Measurements from ENCODE around the gene SPSB1.

Gene SPSB1

DNA sequence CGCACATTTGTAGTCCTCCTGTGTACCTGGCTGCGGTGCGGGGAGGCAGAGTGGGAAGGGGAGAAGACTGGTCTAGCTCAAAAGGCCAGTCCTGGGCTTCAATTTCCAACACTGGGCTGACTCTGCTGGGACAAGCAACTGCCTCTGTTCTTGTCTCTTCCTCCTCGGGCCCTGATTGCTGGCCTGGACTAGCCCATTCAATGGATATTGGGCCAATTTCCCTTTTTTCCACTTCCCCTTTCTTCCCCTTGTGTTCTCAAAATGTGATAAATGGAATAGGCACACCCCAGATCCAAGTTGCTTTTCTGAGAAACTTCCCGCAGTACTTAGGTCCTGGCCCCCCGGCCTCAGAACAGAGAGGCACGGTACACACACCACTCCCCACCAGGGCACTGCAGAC is 48.2 kb downstream of the SPSB1 start:
- no peak for DNase-seq (ENCODE audit: extremely low read depth in 1 of 2, low read depth in 1 of 2)

- DNase-seq (ENCODE audit: extremely low read depth in 1 of 2, low read depth in 1 of 2), result no peak
Observed at GRCh38 chr1:9341301-9341845, 48.7 kb downstream of the SPSB1 start.

- DNase-seq (ENCODE audit: extremely low read depth in 1 of 2, low read depth in 1 of 2), result no peak
Observed at GRCh38 chr1:9343269-9343668, 50.6 kb downstream of the SPSB1 start.

DNA sequence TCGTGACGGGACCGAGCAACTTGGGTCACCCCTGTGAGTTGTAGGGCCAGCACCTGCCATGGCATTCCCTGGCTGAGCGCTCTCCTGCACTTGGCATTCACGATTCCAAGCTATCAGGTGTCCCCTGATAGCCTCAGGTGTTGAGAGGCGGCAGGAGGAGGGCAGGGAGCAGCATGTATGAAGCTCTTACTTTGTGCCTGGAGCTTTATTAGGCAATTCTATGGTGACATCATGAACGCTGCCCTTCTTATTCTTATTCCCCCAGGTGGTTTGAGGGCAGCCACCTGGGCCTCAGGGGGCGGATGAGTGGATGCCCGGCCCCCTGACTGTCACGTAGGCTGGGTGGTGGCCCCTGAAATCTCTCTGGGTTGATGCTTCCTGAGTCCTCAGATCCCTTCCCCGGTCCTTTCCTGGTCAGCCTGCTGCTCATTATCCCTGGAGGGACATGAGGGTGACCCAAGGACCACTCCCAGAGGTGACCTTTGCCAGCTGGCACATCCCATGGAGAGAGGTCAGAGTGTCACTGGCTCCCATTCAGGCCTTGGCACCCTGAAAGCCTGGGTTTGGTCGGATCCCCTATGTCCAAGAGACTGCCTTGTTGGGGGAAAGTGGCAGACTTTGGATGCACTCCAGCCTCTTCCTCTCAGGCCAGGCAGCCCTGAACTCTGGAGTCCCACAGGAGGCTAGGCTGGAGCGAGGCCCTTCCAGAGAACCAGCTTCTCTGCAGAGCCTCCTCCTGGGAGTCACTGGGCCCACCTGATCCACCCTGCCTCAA is 51.9 kb downstream of the SPSB1 start:
- no peak for DNase-seq (ENCODE audit: extremely low read depth in 1 of 2, low read depth in 1 of 2)

GRCh38 chr1:9345471-9345870 is 52.8 kb downstream of the SPSB1 start:
- no peak for DNase-seq (ENCODE audit: extremely low read depth in 1 of 2, low read depth in 1 of 2)

- DNase-seq (ENCODE audit: extremely low read depth in 1 of 2, low read depth in 1 of 2), result no peak
Observed at GRCh38 chr1:9345922-9346321, 53.2 kb downstream of the SPSB1 start.

DNA sequence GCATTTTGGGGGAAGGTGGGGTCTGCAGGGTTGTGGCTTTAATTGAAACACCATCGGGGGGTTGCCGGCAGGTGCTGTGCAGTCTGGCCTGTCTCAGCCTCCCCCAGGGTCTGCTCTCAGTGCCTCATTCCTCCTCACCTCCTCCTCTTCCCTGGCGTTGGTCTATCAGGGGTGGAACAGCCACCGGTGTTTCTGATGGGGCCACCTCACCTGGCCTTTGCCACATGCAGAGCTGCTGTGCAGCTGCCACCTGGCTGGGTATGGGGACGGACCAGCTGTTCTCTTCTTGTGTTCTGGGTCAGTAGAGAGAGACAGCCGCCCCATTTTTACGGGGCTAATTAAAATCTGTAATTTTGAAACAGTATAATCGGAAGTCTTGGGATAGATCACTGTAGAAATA is 53.9 kb downstream of the SPSB1 start:
- DNase-seq (ENCODE audit: extremely low read depth in 1 of 2, low read depth in 1 of 2), result no peak

- DNase-seq (ENCODE audit: extremely low read depth in 1 of 2, low read depth in 1 of 2), result no peak
Observed at GRCh38 chr1:9347095-9347850, 54.6 kb downstream of the SPSB1 start.

GRCh38 chr1:9349331-9349851 is 56.7 kb downstream of the SPSB1 start:
- DNase-seq (ENCODE audit: extremely low read depth in 1 of 2, low read depth in 1 of 2), result no peak

- no peak for DNase-seq (ENCODE audit: extremely low read depth in 1 of 2, low read depth in 1 of 2)
Observed at GRCh38 chr1:9350013-9350908, 57.6 kb downstream of the SPSB1 start.

GRCh38 chr1:9350960-9351359 is 58.3 kb downstream of the SPSB1 start:
- DNase-seq (ENCODE audit: extremely low read depth in 1 of 2, low read depth in 1 of 2), result no peak

- no peak for DNase-seq (ENCODE audit: extremely low read depth in 1 of 2, low read depth in 1 of 2)
Observed at GRCh38 chr1:9351654-9352271, 59.1 kb downstream of the SPSB1 start.

DNA sequence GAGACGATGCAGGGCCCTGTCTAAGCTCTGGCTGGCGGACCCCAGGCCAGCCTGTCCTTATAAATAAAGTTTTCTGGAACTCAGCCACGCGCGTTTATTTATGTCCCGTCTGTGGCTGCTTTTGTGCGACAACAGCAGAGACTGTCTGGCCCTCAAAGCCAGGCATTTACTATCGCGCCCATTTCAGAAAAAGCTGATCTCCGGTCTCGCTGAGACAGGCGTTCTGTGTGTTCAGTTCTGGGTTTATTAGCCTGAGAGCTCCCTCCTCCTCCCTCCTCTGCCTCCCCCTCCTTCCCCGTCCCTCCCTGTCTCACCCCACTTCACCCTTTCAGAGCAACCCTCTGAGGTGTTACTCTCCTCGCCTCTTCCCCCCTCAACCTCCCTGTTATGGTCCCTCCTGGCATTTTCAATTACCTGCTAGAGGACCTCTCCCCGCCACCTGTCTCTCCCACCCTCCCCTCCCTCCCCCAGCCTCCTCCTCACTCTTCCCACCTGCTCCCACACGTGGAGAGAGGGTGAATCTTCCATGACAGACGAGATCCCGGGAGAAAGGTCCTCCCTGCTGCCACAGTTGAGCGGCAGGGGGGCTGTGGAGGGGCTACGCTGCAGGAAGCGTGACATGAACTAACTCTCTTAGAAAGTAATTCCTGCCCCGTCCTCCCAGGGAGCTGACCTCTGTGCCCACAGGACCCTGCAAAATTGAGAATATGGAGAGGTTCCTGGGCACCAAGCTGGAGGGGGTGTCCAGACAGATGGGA is 59.9 kb downstream of the SPSB1 start:
- no peak for DNase-seq (ENCODE audit: extremely low read depth in 1 of 2, low read depth in 1 of 2)

DNA sequence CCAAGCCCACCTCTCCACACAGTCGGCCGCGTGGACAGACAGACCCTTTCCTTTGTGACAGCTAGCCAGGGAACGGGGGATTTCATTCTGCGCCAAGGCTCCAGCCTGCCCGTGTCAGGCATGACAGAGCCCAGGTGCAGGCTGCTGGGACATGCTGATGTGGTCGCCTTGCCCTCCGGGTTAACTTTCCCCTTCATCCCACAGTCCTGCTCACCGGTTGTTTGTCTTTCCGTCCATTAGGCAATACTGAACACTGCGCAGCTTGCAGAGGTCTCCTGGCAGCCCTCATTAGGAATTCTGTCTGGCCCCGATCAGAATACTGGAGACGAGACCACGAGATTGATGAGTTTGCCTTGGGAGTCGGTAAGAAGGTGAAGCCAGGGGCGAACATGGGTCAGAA is 62.8 kb downstream of the SPSB1 start:
- no peak for DNase-seq (ENCODE audit: extremely low read depth in 1 of 2, low read depth in 1 of 2)

DNA sequence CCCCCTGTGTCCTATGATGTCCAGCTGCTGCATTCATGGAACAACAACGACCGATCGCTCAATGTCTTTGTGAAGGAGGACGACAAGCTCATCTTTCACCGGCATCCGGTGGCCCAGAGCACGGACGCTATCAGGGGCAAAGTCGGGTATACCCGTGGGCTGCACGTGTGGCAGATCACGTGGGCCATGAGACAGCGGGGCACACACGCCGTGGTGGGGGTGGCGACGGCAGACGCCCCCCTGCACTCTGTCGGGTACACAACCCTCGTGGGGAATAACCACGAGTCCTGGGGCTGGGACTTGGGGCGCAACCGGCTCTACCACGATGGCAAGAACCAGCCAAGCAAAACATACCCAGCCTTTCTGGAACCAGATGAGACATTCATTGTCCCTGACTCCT is 63.3 kb downstream of the SPSB1 start:
- DNase-seq (ENCODE audit: extremely low read depth in 1 of 2, low read depth in 1 of 2), result no peak

GRCh38 chr1:9356829-9357466 is 64.3 kb downstream of the SPSB1 start:
- DNase-seq (ENCODE audit: extremely low read depth in 1 of 2, low read depth in 1 of 2), result no peak

DNA sequence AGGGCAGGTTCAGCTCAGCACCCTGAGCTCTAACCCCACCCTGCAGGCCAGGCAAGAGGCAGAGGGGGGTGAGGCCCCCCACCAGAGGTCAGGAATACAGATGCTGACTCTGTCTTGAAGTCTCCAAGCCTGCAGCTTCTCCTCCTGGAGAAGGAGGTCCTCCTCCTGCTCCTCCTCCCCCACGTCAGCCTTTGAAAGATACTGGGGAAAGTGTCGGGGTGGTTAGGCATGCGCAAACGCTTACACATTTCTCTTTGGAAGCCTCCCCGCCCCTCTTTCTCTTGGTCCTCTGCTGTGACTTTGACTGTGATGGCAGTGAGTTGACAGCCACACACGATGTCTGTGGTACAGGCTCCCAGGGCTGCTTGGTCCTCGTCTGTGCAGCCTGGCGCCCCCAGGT is 65.3 kb downstream of the SPSB1 start:
- DNase-seq (ENCODE audit: extremely low read depth in 1 of 2, low read depth in 1 of 2), result no peak

- no peak for DNase-seq (ENCODE audit: extremely low read depth in 1 of 2, low read depth in 1 of 2)
Observed at GRCh38 chr1:9360371-9361064, 67.8 kb downstream of the SPSB1 start.
